ENCODE results near the gene PPP6R2.
A peak's percentile ranks its signal among the peaks of the same experiment; 100 is the strongest.

The PPP6R2 gene

DNA sequence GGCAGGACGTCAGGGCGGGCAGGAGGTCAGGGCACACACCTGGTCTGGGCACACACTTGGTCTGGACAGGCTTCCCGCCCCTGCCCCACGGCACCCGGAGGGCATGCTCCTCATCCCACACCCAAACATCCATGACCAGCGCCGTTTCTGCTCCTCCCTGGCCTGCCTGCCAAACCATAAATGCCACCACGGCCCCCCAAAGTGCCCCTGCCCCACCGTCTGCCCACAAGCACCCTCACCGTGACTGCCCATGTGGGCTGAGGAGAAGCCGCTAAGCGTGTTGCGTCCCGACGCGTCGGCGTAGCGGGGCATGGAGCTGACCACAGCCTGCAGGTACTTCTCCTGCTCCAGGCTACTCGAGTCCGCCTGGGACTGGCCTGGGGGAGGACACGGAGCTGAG lies 115.9 kb downstream of the PPP6R2 start:
- no peaks in the 10 kb centered on the region for H3K27me3 Mint-ChIP-seq
- H3K4me1 Mint-ChIP-seq (ENCODE audit: low read depth), result peaks cover 2% of the 10 kb centered on the region
- H3K27ac Mint-ChIP-seq, result no peak overlapping the region
- no peak overlapping the region for H3K4me3 Mint-ChIP-seq
- no peaks in the 10 kb centered on the region for H3K36me3 Mint-ChIP-seq
- H3K9me3 Mint-ChIP-seq (ENCODE audit: low read depth), result no peaks in the 10 kb centered on the region

GRCh38 chr22:50459496-50460140 lies 116.5 kb downstream of the PPP6R2 start:
- Mint-ChIP-seq H3K9me3 (ENCODE audit: low read depth) (no peaks in the 10 kb centered on the region), H3K4me3 (no peak overlapping the region), H3K27ac (no peak overlapping the region), H3K4me1 (ENCODE audit: low read depth) (peaks cover 2% of the 10 kb centered on the region), H3K27me3 (no peaks in the 10 kb centered on the region), H3K36me3 (no peaks in the 10 kb centered on the region)

DNA sequence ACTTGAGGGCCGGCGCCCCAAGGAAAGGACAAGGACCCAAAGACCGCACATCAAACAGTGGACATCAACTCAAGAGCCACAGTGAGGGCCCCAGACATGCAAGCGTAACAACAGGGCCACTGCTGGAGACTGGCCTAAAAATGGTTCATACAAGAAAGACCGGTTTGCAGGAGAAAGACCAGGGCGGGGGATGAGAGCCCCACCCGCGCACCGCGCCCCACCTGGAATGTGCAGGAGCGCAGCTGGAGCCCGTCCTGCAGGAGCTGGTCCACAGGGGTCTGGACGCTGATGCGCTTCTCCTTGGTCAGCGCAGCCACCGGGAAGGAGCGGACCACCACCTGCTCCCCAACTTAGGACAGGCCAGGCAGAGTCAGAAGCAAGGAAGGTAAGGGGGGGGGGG lies 117.8 kb downstream of the PPP6R2 start:
- Mint-ChIP-seq H3K9me3 (ENCODE audit: low read depth) (no peaks in the 10 kb centered on the region), H3K4me3 (no peak overlapping the region), H3K27me3 (no peaks in the 10 kb centered on the region), H3K27ac (no peak overlapping the region), H3K36me3 (no peaks in the 10 kb centered on the region), H3K4me1 (ENCODE audit: low read depth) (peaks cover 2% of the 10 kb centered on the region)

- H3K27me3 Mint-ChIP-seq, result no peaks in the 10 kb centered on the region
- peaks cover 5% of the 10 kb centered on the region for H3K4me1 Mint-ChIP-seq (ENCODE audit: low read depth)
- no peaks in the 10 kb centered on the region for H3K36me3 Mint-ChIP-seq
- H3K27ac Mint-ChIP-seq, result no peak overlapping the region
- no peaks in the 10 kb centered on the region for H3K9me3 Mint-ChIP-seq (ENCODE audit: low read depth)
- no peak overlapping the region for H3K4me3 Mint-ChIP-seq
Observed at GRCh38 chr22:50461536-50461935, 118.4 kb downstream of the PPP6R2 start.

DNA sequence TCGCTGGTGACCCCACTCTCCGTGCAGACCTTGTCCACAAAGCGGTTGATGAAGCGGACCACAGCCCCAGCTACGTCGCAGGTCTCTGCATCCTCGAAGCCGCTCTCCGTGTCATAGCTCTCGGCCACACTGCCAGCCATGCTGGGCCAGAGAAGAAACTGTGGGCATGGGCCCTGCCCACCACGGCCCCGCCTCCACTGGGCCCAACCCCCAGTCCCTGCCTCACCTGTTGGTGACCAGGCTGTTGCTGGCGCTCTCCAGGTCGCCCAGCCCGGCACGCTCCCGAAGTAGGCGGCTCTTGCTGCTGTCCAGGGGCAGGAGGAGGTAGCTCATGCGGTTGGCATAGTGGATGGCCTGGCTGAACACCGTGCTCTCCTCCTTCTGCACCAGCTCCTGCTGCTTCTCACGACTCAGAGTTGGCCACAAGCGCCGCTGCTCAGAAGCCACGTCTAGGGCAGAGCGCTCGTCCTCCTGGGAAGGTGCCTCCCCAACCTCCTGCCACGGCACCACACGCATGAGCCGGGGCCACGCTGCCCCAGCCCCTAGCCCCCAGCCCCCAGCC lies 118.9 kb downstream of the PPP6R2 start:
- peaks cover 10% of the 10 kb centered on the region for H3K4me1 Mint-ChIP-seq (ENCODE audit: low read depth)
- no peak overlapping the region for H3K27ac Mint-ChIP-seq
- H3K9me3 Mint-ChIP-seq (ENCODE audit: low read depth), result no peaks in the 10 kb centered on the region
- peaks cover 4% of the 10 kb centered on the region for H3K36me3 Mint-ChIP-seq
- no peaks in the 10 kb centered on the region for H3K27me3 Mint-ChIP-seq
- H3K4me3 Mint-ChIP-seq, result no peak overlapping the region

GRCh38 chr22:50463188-50463900 lies 120.2 kb downstream of the PPP6R2 start:
- Mint-ChIP-seq H3K36me3 (peaks cover 4% of the 10 kb centered on the region), H3K27me3 (no peaks in the 10 kb centered on the region), H3K4me3 (no peak overlapping the region), H3K27ac (no peak overlapping the region), H3K4me1 (ENCODE audit: low read depth) (peaks cover 18% of the 10 kb centered on the region), H3K9me3 (ENCODE audit: low read depth) (no peaks in the 10 kb centered on the region)

- no peaks in the 10 kb centered on the region for H3K9me3 Mint-ChIP-seq (ENCODE audit: low read depth)
- H3K36me3 Mint-ChIP-seq, result peaks cover 4% of the 10 kb centered on the region
- H3K27ac Mint-ChIP-seq, result no peak overlapping the region
- H3K4me1 Mint-ChIP-seq (ENCODE audit: low read depth), result peaks cover 26% of the 10 kb centered on the region
- H3K27me3 Mint-ChIP-seq, result no peaks in the 10 kb centered on the region
- no peak overlapping the region for H3K4me3 Mint-ChIP-seq
Observed at GRCh38 chr22:50464451-50464850, 121.3 kb downstream of the PPP6R2 start.

- peaks cover 31% of the 10 kb centered on the region for H3K4me1 Mint-ChIP-seq (ENCODE audit: low read depth)
- no peaks in the 10 kb centered on the region for H3K27me3 Mint-ChIP-seq
- H3K4me3 Mint-ChIP-seq, result no peak overlapping the region
- H3K36me3 Mint-ChIP-seq, result peaks cover 4% of the 10 kb centered on the region
- H3K9me3 Mint-ChIP-seq (ENCODE audit: low read depth), result no peaks in the 10 kb centered on the region
- H3K27ac Mint-ChIP-seq, result no peak overlapping the region
Observed at GRCh38 chr22:50465066-50465930, 122.2 kb downstream of the PPP6R2 start.

GRCh38 chr22:50467341-50467740 lies 124.2 kb downstream of the PPP6R2 start:
- peaks cover 4% of the 10 kb centered on the region for H3K36me3 Mint-ChIP-seq
- H3K27me3 Mint-ChIP-seq, result no peaks in the 10 kb centered on the region
- H3K4me1 Mint-ChIP-seq (ENCODE audit: low read depth), result peaks cover 50% of the 10 kb centered on the region
- H3K9me3 Mint-ChIP-seq (ENCODE audit: low read depth), result no peaks in the 10 kb centered on the region
- H3K27ac Mint-ChIP-seq, result no peak overlapping the region
- peak overlapping the region; percentile 44 for H3K4me3 Mint-ChIP-seq

DNA sequence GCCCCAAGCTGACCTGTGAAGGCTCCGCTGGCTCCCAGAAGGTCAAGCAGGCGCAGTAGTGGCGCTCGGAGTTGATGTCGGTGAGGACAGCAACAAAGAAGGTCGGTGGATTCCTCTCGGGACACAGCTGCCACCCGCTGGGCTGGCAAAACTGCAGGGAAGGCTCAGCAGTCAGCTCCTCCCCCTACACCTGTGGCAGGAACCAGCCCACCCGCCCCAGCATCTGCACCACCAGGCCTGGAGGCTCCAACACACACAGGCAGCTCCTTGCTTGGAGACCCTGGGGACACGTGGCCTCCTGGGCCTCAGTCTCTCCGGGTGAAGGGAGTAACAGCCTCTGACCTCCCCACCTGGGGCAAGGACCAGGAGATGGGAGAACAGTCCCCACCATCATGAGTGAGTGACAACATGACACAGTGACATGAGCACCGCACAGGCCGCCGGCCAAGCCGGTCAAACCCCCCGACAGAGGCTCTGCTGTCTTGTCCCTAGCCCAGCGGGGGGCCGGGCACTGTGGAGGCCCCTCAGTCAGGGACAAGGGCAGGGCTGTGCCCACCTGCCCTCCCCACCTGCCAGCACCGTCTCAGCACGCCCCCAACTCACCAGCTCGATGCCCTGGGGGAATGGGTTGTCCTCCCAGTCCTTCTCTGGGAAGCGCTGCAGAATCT lies 124.8 kb downstream of the PPP6R2 start:
- Mint-ChIP-seq H3K4me3 (peak overlapping the region; percentile 77), H3K27me3 (no peaks in the 10 kb centered on the region), H3K27ac (no peak overlapping the region), H3K4me1 (ENCODE audit: low read depth) (peaks cover 55% of the 10 kb centered on the region), H3K36me3 (peaks cover 4% of the 10 kb centered on the region), H3K9me3 (ENCODE audit: low read depth) (no peaks in the 10 kb centered on the region)

DNA sequence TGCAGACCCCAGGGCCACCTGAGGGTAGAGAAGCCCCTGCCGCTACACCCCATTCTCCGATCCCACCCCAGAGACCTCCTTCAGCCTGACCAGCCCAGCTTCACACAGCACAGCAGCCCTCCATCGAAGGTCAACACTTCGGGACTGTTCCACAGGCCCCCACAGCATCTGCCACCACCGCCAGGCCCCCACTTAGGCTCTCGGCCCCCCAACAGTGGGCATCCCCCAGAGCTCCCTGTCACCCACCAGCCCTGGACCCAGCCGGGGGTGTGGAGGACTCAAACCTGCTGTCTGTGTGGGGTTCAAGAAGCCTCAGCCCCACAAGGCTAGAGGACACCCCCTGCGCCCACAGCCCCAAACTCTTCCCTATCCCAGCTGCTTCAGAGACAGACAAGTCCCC lies 125.5 kb downstream of the PPP6R2 start:
- peaks cover 62% of the 10 kb centered on the region for H3K4me1 Mint-ChIP-seq (ENCODE audit: low read depth)
- H3K27me3 Mint-ChIP-seq, result no peaks in the 10 kb centered on the region
- peaks cover 4% of the 10 kb centered on the region for H3K36me3 Mint-ChIP-seq
- peak overlapping the region; percentile 77 for H3K4me3 Mint-ChIP-seq
- peak overlapping the region; percentile 95 for H3K27ac Mint-ChIP-seq
- H3K9me3 Mint-ChIP-seq (ENCODE audit: low read depth), result no peaks in the 10 kb centered on the region

GRCh38 chr22:50469377-50470305 lies 126.5 kb downstream of the PPP6R2 start:
- H3K27ac Mint-ChIP-seq, result peak overlapping the region; percentile 95
- H3K36me3 Mint-ChIP-seq, result peaks cover 4% of the 10 kb centered on the region
- peaks cover 68% of the 10 kb centered on the region for H3K4me1 Mint-ChIP-seq (ENCODE audit: low read depth)
- H3K9me3 Mint-ChIP-seq (ENCODE audit: low read depth), result no peaks in the 10 kb centered on the region
- H3K27me3 Mint-ChIP-seq, result no peaks in the 10 kb centered on the region
- peak overlapping the region; percentile 77 for H3K4me3 Mint-ChIP-seq

DNA sequence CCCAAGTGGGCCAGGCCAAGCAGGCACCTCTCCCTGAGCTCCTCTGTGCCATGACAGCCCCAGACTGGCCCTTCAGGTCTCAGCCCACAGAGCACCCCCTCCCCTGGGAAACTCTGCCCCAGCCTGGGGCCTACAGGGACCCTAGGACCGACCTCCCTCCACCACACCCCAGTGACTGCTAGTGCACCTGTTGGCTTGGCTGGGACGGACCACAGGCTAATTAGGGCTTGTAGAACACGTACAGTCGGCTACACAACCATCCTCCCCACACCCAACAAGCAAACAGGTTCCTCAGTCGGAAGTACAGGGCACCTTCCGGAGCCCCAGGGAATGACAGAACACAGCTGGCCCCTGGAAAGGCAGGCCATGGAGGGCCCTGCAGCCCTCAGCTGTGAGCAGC lies 127.4 kb downstream of the PPP6R2 start:
- no peaks in the 10 kb centered on the region for H3K9me3 Mint-ChIP-seq (ENCODE audit: low read depth)
- peak overlapping the region; percentile 77 for H3K4me3 Mint-ChIP-seq
- peaks cover 70% of the 10 kb centered on the region for H3K4me1 Mint-ChIP-seq (ENCODE audit: low read depth)
- H3K36me3 Mint-ChIP-seq, result peaks cover 4% of the 10 kb centered on the region
- H3K27ac Mint-ChIP-seq, result peak overlapping the region; percentile 95
- no peaks in the 10 kb centered on the region for H3K27me3 Mint-ChIP-seq

Data from activated naive CD8-positive, alpha-beta T cell (primary cell).